Uterus (tissue), 2 donors: ENCODE measurements around the gene FAM50A.

Experiments used
- CTCF ChIP-seq, 4 experiments: fragments of 200-600 bp in 2 of 4; fragments of 450-650 bp in 2 of 4; sonication (generic) in 2 of 4; IDR thresholded peaks; one replicate each; pipeline ENCODE4 v1.5.1; 2016 to 2019; ENCODE audit warnings: antibody characterized with exemption in 4 of 4, mild to moderate bottlenecking in 2 of 4, moderate library complexity in 1 of 4
- POLR2A ChIP-seq, 2 donors: fragments of 450-650 bp; IDR thresholded peaks; one replicate each; pipeline ENCODE4 v1.6.1; 2016; ENCODE audit warnings: antibody characterized with exemption in 2 of 2, mild to moderate bottlenecking in 1 of 2, moderate library complexity in 1 of 2

- no peak for TF ChIP-seq CTCF (IDR thresholded peaks at IDR 0.05)
- no peak for TF ChIP-seq POLR2A (IDR thresholded peaks at IDR 0.05)
Measured at GRCh38 chrX:154460326-154460725, 16.4 kb downstream of the FAM50A start.
